Neural progenitor cell (in vitro differentiated cells): ENCODE results near the gene PTGR3. TPM values are rescaled to one million over a fixed set of nuclear protein-coding genes. Genes with fewer than 3 reads are reported as not detected.

ENCODE experiments used
- DNase-seq: peaks from one replicate; pipeline ENCODE4 v3.0.0-alpha.2; 2016; ENCODE audit warnings: low spot score
- H2AFZ ChIP-seq: fragments of 200-600 bp; sonication (generic); replicated peaks from 2 replicates; pipeline ENCODE4 v1.6.1; 2016; ENCODE audit warnings: antibody characterized with exemption
- H3F3A ChIP-seq: fragments of 200-600 bp; sonication (generic); 2 replicates; pipeline ENCODE4 v1.6.1; 2016; ENCODE audit warnings: antibody characterized with exemption, low read depth
- H3K27ac ChIP-seq: fragments of 200-600 bp; sonication (generic); 2 replicates; pipeline ENCODE4 v1.5.1; 2016; ENCODE audit warnings: mild to moderate bottlenecking
- H3K27me3 ChIP-seq: fragments of 200-600 bp; sonication (generic); 2 replicates; pipeline ENCODE4 v1.6.1; 2016; ENCODE audit warnings: mild to moderate bottlenecking, moderate library complexity
- H3K36me3 ChIP-seq: fragments of 200-600 bp; sonication (generic); 2 replicates; pipeline ENCODE4 v1.5.1; 2016
- H3K4me1 ChIP-seq: fragments of 200-600 bp; sonication (generic); 2 replicates; pipeline ENCODE4 v1.6.1; 2016; ENCODE audit warnings: mixed run types
- H3K4me2 ChIP-seq: fragments of 200-600 bp; sonication (generic); 2 replicates; pipeline ENCODE4 v1.6.1; 2016
- H3K4me3 ChIP-seq: fragments of 200-600 bp; sonication (generic); 2 replicates; pipeline ENCODE4 v1.5.1; 2016
- H3K79me2 ChIP-seq: fragments of 200-600 bp; sonication (generic); 2 replicates; pipeline ENCODE4 v1.6.1; 2016; ENCODE audit warnings: low read depth
- H3K9ac ChIP-seq: fragments of 200-600 bp; sonication (generic); 2 replicates; pipeline ENCODE4 v1.6.1; 2016
- H3K9me3 ChIP-seq: fragments of 200-600 bp; sonication (generic); 2 replicates; pipeline ENCODE4 v1.5.1; 2016; ENCODE audit warnings: low read depth
- H4K20me1 ChIP-seq: fragments of 200-600 bp; sonication (generic); 2 replicates; pipeline ENCODE4 v1.6.1; 2016; ENCODE audit warnings: low read depth
- H3K27ac Mint-ChIP-seq: 3 replicates; pipeline ENCODE4 v1.8.0; 2021; ENCODE audit warnings: mixed read lengths
- H3K27me3 Mint-ChIP-seq: 2 replicates; pipeline ENCODE4 v1.8.0; 2022; ENCODE audit warnings: low read depth, mild to moderate bottlenecking, inconsistent platforms, moderate library complexity, mixed read lengths; ENCODE audit not compliant: insufficient read depth
- H3K36me3 Mint-ChIP-seq: 3 replicates; pipeline ENCODE4 v1.8.0; 2021; ENCODE audit warnings: mixed read lengths
- H3K4me1 Mint-ChIP-seq: 3 replicates; pipeline ENCODE4 v1.8.0; 2021; ENCODE audit warnings: mixed read lengths
- H3K4me3 Mint-ChIP-seq: 3 replicates; pipeline ENCODE4 v1.8.0; 2021; ENCODE audit warnings: mild to moderate bottlenecking, moderate library complexity, mixed read lengths
- H3K9me3 Mint-ChIP-seq: 3 replicates; pipeline ENCODE4 v1.8.0; 2020; ENCODE audit warnings: mixed read lengths
- CTCF ChIP-seq: fragments of 200-600 bp; sonication (generic); IDR thresholded peaks from 2 replicates; pipeline ENCODE4 v1.5.1; 2017; ENCODE audit warnings: antibody characterized with exemption, mild to moderate bottlenecking
- EZH2 ChIP-seq: fragments of 200-600 bp; sonication (generic); IDR thresholded peaks from 2 replicates; pipeline ENCODE4 v1.6.1; 2017; ENCODE audit warnings: antibody characterized with exemption, mild to moderate bottlenecking, moderate library complexity
- EZH2phosphoT487 ChIP-seq: fragments of 200-600 bp; sonication (generic); IDR thresholded peaks from 2 replicates; pipeline ENCODE4 v1.6.1; 2017; ENCODE audit warnings: antibody characterized with exemption
- total RNA-seq: library from RNA; depleted of rRNA; stranded (reverse); fragments of >200 nt; gene quantifications from 2 replicates; pipeline ENCODE4 v1.2.3, GENCODE V29; 2015; ENCODE audit warnings: low replicate concordance

PTGR3 gene
- total RNA-seq, 1 donor from 2014 or later: 13.0 TPM

- no peak for TF ChIP-seq EZH2phosphoT487
- Histone ChIP-seq H3K79me2 (no peaks in the 10 kb centered on the region), H3K4me3 (no peak overlapping the region), H3K27me3 (no peaks in the 10 kb centered on the region), H3K9me3 (no peaks in the 10 kb centered on the region), H2AFZ (no peak overlapping the region), H3K9ac (no peak overlapping the region), H3K36me3 (no peaks in the 10 kb centered on the region), H3K27ac (no peak overlapping the region), H3K4me1 (peaks cover 3% of the 10 kb centered on the region), H3K4me2 (no peak overlapping the region), H3F3A (no peaks in the 10 kb centered on the region), H4K20me1 (no peaks in the 10 kb centered on the region)
- H3K36me3 Mint-ChIP-seq: no peaks in the 10 kb centered on the region
- no peaks in the 10 kb centered on the region for H3K9me3 Mint-ChIP-seq
- DNase-seq: no peak
- peaks cover 7% of the 10 kb centered on the region for H3K27me3 Mint-ChIP-seq
- H3K4me3 Mint-ChIP-seq: no peak overlapping the region
- H3K27ac Mint-ChIP-seq: no peak overlapping the region
- H3K4me1 Mint-ChIP-seq: peaks cover 40% of the 10 kb centered on the region
Measured at GRCh38 chr18:75227535-75228296, 18.8 kb upstream of the PTGR3 start.

- no peak overlapping the region for H3K27ac ChIP-seq
- no peaks in the 10 kb centered on the region for H3K36me3 ChIP-seq
- Mint-ChIP-seq H3K9me3 (no peaks in the 10 kb centered on the region), H3K27me3 (peaks cover 7% of the 10 kb centered on the region), H3K27ac (no peak overlapping the region), H3K4me1 (peaks cover 47% of the 10 kb centered on the region), H3K4me3 (no peak overlapping the region), H3K36me3 (no peaks in the 10 kb centered on the region)
- H2AFZ ChIP-seq: no peak overlapping the region
- peaks cover 3% of the 10 kb centered on the region for H3K4me1 ChIP-seq
- TF ChIP-seq CTCF (no peak), EZH2 (no peak), EZH2phosphoT487 (no peak)
- H3F3A ChIP-seq: no peaks in the 10 kb centered on the region
- no peak for DNase-seq
- no peaks in the 10 kb centered on the region for H3K79me2 ChIP-seq
- H3K4me2 ChIP-seq: no peak overlapping the region
- no peak overlapping the region for H3K9ac ChIP-seq
- H3K27me3 ChIP-seq: no peaks in the 10 kb centered on the region
- H4K20me1 ChIP-seq: no peaks in the 10 kb centered on the region
- no peak overlapping the region for H3K4me3 ChIP-seq
- H3K9me3 ChIP-seq: no peaks in the 10 kb centered on the region
Measured at GRCh38 chr18:75226956-75227316, 18.0 kb upstream of the PTGR3 start.

GRCh38 chr18:75226286-75226955 is 17.5 kb upstream of the PTGR3 start:
- H3K79me2 ChIP-seq: no peaks in the 10 kb centered on the region

More at GRCh38 chr18:75226286-75226955, 17.5 kb upstream of the PTGR3 start:
- Mint-ChIP-seq H3K4me3 (peak overlapping the region; percentile 43), H3K4me1 (peaks cover 48% of the 10 kb centered on the region), H3K36me3 (no peaks in the 10 kb centered on the region), H3K27me3 (peaks cover 7% of the 10 kb centered on the region), H3K27ac (peak overlapping the region; percentile 87), H3K9me3 (no peaks in the 10 kb centered on the region)
- no peak overlapping the region for H3K9ac ChIP-seq
- H3K36me3 ChIP-seq: no peaks in the 10 kb centered on the region
- H3K27ac ChIP-seq: no peak overlapping the region
- TF ChIP-seq EZH2phosphoT487: no peak
- TF ChIP-seq EZH2: no peak
- TF ChIP-seq CTCF: no peak
- peaks cover 3% of the 10 kb centered on the region for H3K4me1 ChIP-seq
- no peaks in the 10 kb centered on the region for H3F3A ChIP-seq
- H4K20me1 ChIP-seq: no peaks in the 10 kb centered on the region
- H3K4me2 ChIP-seq: no peak overlapping the region
- no peaks in the 10 kb centered on the region for H3K27me3 ChIP-seq
- H3K9me3 ChIP-seq: no peaks in the 10 kb centered on the region
- no peak for DNase-seq
- no peak overlapping the region for H3K4me3 ChIP-seq
- no peak overlapping the region for H2AFZ ChIP-seq
